GM18499 (cell line): Measurements from ENCODE around the gene ADAM10.

ENCODE experiments used
- ATAC-seq: cut with Tn5 transposase; IDR thresholded peaks from one replicate; pipeline ENCODE4 v1.9.1; 2021; ENCODE audit warnings: moderate number of reproducible peaks; ENCODE audit not compliant: insufficient read depth, unreplicated experiment

The ADAM10 gene

GRCh38 chr15:58724466-58724865, 25.0 kb downstream of the ADAM10 start:
- peak; percentile 63 for ATAC-seq

GRCh38 chr15:58717357-58717756, 32.1 kb downstream of the ADAM10 start:
- ATAC-seq = no peak

GRCh38 chr15:58716027-58716426, 33.5 kb downstream of the ADAM10 start:
- ATAC-seq = no peak

GRCh38 chr15:58715266-58715917, 34.1 kb downstream of the ADAM10 start:
- ATAC-seq = no peak

GRCh38 chr15:58710701-58711100, 38.8 kb downstream of the ADAM10 start:
- ATAC-seq = no peak

GRCh38 chr15:58707397-58707796, 42.1 kb downstream of the ADAM10 start:
- no peak for ATAC-seq

GRCh38 chr15:58705105-58705504, 44.4 kb downstream of the ADAM10 start:
- ATAC-seq = no peak

- no peak for ATAC-seq
These were observed 45.2 kb downstream of the ADAM10 start for GRCh38 chr15:58704155-58704865.

GRCh38 chr15:58703610-58704009, 45.9 kb downstream of the ADAM10 start:
- ATAC-seq = no peak

- no peak for ATAC-seq
These were observed 47.3 kb downstream of the ADAM10 start for GRCh38 chr15:58702233-58702632.

- no peak for ATAC-seq
These were observed 48.1 kb downstream of the ADAM10 start for GRCh38 chr15:58701376-58701775.

- no peak for ATAC-seq
These were observed 49.7 kb downstream of the ADAM10 start for GRCh38 chr15:58699769-58700168.

GRCh38 chr15:58698887-58699641, 50.4 kb downstream of the ADAM10 start:
- no peak for ATAC-seq

GRCh38 chr15:58697220-58697619, 52.3 kb downstream of the ADAM10 start:
- ATAC-seq = no peak

GRCh38 chr15:58696738-58697137, 52.8 kb downstream of the ADAM10 start:
- ATAC-seq = no peak

GRCh38 chr15:58694641-58695398, 54.7 kb downstream of the ADAM10 start:
- ATAC-seq = no peak

- ATAC-seq = no peak
These were observed 58.8 kb downstream of the ADAM10 start for GRCh38 chr15:58690703-58691102.

GRCh38 chr15:58689646-58690045, 59.9 kb downstream of the ADAM10 start:
- no peak for ATAC-seq

GRCh38 chr15:58686286-58686685, 63.2 kb downstream of the ADAM10 start:
- ATAC-seq = no peak

- no peak for ATAC-seq
These were observed 64.8 kb downstream of the ADAM10 start for GRCh38 chr15:58684751-58685150.
